Fibroblast of skin of scalp (primary cell): ENCODE measurements around the gene DTWD2. TPM values are rescaled to one million over a fixed set of nuclear protein-coding genes. Genes with fewer than 3 reads are reported as not detected.
"Not testable (repeated sequence)": the region's sequence is repeated elsewhere in the genome, so short reads cannot be mapped to it uniquely, and the experiment has no call there.

Experiments
- DNase-seq: peaks from one replicate; pipeline ENCODE4 v3.0.0-alpha.2; 2013
- polyA plus RNA-seq, 2 experiments: library from polyadenylated mRNA; unstranded; fragments of 120-200 nt; gene quantifications; one replicate each; pipeline ENCODE4 v1.2.1, GENCODE V29; 2013; ENCODE audit not compliant: insufficient read length in 2 of 2

Gene DTWD2, protein sequence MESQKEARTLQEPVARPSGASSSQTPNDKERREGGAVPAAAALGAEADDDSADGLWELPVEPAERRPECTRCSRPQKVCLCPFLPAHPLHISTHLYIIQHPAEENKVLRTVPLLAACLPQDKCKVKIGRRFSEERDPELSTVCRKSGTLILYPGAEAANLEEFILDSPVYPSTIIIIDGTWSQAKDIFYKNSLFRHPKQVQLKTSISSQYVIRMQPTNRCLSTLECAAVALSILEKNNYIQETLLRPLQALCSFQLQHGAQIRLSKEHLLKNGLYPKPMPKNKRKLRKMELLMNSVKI
- 2.5 TPM for polyA plus RNA-seq (2013, experiment 1 of 2; ENCODE audit: insufficient read length)
- polyA plus RNA-seq (2013, experiment 2 of 2; ENCODE audit: insufficient read length): 3.1 TPM

DNA sequence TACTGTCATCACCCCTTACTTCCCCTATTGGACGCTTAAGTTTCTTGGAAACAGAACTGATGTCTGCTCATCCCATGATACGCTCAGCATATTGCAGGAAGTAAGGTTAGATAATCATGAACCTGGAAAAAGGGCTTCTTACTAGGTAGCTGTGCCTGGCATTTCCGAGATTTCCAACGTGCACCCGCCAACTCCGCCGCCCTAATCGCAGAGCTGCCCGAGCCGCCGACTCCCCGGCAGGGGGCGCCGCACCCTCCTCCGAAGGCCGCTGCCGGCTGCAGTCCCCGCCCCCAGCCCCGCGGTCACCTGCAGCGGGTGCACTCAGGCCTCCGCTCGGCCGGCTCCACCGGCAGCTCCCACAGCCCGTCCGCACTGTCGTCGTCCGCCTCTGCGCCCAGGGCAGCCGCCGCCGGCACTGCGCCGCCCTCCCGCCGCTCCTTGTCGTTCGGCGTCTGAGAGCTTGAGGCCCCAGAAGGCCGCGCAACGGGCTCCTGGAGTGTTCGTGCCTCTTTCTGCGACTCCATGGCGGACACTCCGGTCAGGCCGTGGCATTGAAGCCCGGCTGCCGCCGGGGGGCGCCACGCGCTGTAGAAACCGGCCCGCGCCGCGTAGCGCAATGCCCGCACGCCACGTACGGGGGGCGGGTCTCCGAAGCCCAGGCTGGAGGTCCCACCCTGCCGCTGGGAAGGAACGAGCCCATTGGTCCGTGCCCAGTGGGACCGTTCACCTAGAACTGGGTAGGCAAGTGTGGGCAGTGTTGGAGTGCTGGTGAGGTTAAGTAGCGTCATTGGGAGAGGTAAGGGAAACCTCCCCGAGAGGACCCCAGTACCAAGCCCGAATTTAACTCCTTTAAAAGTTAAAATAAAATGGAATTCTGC is at the start of gene DTWD2:
Gene DTWD2 (minus strand): TSS at position 560 of the 878 bp plus-strand sequence. CDS start 36 bp downstream, at position 524.
- DNase-seq: peak; percentile 92

DNA sequence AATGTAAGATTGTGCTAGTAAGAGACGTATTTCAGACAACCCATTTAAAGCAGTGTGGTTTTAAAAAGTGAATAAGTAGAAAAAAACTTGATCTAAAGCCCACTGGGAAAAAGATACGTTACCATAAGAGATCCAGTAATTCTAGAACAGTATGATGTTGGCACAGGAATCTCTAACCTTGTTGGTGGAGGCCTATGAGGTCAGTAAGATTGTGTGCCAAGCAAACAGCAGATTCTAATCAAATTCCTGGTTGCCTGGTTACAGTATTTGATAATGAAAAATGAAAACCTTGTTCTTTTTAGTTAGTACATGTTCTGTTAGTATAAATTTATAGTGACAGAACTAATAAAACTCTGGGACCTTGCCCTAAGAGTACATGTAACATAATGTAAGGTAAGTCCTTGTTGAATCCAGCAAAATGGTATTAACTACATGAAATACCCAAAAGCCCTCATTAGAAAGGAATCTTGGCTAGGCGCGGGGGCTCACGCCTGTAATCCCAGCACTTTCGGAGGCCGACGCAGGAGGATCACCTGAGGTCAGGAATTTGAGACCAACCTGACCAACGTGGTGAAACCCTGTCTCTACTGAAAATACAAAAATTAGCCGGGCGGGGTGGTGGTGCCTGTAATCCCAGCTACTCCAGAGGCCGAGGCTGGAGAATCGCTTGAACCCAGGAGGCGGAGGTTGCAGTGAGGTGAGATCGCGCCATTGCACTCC is 49.3 kb upstream of the DTWD2 start:
- DNase-seq: peak; percentile 23

DNA sequence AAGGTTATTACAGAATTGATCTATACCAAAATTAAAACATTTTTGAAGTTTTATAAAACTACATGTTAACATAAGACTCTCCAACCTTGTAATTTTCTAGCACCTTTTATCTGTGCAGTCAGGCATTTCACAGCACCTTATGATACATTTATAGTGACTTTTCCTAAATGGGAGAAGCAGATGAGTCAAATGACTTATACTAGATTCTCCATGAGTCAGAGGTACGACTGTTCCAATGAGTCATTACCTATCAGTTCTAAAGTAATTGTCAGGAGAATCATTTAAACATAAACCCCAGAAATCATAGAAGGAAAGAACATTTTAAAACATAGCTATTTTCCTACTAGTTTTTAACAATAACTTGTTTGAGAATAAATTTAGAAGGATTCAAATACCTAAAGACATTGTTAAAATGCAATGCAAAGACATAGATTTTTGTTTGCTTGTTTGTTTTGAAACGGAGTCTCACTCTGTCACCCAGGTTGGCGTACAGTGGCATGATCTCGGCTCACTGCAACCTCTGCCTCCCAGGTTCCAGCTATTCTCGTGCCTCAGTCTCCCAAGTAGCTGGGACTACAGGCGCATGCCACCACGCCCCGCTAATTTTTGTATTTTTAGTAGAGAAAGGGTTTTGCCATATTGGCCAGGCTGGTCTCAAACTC is 47.9 kb upstream of the DTWD2 start:
- DNase-seq: peak; percentile 50

DNA sequence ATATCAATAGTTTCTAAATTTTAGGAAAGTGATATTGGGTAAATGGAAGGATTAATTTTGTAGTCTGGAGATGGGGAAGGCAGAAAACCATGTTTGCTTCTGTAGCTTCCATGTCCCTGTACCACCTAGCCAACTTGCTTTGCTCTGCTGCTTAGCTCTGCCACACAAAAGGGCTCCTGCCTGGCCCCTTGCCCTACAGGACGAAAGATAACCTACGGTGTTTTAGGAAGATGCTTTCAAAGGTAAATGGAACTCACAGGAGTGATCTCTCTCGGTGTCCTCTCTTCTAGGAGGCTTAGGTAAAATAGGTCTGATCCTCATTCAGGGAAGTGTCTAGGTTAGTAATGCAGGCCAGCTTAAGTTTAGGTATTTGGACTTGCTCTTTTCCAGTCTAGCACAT is 44.8 kb upstream of the DTWD2 start:
- no peak for DNase-seq

DNA sequence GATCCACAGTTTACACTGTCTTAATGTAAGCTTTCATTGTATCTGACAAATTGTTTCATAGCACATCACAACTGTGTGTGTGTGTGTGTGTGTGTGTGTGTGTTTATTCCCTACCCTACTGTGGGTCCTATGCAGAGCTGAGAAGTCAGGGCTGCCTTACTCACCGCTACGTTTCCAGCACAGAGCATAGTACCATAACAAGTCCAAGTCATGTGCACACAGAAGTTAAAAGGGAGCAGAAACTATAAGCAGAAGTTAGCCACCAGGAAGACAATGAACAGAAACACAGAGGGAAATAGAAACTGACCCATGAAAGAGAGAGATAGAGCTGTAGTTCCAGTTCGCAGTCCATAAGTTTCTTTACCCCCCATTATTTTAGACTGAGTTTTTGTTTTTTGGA is 44.3 kb upstream of the DTWD2 start:
- DNase-seq: no peak

DNA sequence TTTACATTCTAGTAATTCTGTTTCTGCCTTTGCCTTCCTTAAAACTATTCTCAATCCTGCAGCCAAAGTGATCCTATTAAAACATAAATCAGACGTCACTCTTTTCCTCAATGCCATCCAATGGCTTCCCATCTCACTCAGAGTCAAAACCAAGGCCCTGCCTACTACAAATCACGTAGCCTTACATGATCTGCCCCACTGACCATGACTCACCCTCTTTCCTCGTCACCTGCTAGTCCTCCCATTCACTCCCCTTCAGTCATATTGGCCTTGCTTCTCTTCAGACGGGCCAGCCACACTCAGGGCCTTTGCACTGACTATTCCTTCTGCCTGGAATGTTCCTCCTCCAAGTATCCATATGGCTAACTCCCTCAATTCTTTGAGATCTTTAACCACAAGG is 43.6 kb upstream of the DTWD2 start:
- DNase-seq: no peak

DNA sequence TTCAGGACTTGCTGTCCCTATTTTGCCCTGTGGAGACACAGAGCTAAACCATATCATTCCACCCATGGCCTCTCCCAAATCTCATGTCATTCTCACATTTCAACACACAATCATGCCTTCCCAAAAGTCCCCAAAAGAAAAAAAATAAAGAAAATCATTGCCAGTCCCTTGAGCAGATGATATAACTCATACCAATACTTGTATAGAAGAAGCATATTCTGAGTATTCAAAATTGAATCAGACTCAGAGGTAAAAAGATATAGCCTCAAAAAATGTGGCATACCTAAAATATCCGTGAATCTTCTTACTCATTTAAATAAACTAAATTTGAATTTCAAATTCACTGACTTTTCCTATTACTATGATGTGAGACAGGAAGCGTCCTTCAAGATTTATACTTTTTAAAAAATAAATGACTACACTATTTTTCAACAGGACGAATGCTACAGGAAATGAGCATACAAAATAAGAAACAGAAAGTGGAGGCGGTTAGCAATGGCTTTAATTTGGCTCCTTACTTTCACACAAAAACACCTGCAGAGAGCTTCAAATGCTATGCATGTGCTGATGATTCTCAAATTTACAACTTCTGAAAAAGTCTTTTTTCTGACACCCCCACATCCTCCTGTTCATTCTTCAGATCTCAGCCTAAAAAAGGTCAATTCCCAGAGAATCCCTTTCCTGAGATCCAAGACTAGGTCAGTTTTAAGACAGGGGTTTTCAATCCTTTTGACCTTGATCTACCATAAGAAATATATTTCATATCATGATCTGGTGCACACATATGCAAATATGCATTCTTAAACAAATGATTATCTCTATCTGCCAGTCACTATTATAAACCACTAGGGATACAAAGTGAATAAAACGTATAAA is 42.9 kb upstream of the DTWD2 start:
- DNase-seq: no peak

DNA sequence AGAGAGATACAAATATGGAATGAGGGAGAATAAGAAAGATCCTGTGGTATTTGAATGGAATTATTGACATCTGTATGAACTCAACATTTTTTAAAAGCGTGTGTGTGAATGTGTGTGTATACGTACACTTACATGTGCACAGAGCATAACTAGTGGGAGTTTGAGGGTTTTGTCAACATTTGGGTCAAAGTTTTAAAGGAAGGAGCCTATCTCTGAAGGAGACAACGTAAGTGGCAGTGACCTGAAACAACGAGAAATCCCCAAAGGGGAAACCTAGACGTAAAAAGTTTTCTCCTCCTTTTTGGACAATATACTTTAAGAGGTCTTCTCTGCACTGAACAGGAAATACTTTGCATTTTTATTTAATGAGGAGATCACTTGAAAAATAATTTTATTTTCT is 40.2 kb upstream of the DTWD2 start:
- peak; percentile 36 for DNase-seq

DNA sequence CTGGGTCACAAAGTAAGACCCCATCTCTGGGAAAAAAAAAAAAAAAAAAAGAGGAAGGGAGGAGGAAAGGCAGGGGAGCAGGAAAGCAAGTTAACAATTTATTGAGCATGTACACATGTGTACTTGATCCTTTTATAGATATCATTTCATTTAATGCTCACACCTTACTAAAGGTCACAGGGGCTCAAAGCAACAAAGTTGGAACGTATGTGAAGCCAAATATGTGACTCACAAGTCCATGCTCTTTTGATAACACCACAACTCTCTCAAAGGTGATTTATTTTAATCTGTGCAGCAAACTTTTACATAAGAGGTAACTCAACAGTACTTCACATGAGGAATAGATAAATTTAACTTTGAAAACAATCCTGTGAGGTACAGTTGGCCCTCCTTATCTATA is 34.4 kb upstream of the DTWD2 start:
- no peak for DNase-seq

DNA sequence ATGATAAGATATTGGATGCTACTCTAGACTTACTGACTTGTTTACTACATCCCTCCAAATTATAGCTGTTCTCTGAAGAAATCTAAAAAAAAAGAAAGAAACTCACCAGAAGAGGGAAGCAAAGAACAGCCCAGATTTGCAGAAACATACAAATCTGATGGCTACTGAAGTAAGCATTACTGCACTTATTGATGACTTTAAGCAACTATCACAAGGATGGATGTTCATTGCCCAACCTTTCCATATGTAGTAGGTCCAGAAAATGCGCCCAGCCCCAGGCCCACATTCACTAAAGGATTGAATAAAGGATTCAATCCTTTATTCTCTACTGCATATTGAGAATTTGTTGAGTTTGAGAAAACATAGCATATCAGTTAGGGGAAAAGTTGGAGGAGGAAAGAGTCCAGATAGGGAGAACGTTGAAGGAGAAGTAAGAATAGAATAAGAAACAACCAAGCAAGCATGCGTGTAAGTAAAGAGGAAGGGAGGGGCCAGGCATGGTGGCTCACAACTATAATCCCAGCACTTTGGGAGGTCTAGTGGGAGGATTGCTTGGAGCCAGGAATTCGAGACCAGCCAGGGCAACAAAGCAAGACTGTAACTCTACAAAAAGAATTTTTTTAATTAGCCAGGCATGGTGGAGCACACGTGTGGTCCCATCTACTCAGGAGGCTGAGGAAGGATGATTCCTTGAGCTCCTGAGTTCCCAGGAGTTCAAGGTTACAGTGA is 33.8 kb upstream of the DTWD2 start:
- peak; percentile 45 for DNase-seq

DNA sequence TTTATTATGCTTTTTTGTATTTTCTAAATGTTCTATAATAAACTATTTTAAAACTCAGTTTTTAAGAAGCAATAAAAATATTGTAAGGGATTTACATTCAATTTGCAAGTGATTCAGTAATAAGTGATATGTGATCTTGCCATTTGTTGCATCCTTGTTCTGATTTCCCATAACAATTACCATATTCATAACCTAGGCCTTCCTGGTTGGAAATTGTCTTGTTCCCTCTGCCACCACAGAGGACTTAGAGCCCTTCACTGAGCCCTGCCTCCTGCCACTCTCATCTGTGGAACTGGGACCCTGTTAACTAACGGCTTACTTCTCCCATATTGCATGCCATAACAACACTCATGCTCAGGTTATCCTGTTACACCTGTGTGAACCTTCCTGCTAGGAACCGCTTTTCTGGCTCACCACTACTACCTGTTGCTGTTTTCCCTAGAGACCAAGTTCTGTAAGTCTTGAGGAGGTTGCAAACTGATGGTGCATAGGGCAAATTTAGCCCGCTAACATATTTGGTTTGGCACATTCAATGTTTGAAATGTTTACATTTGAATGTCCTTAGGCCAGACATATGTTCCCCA is 32.9 kb upstream of the DTWD2 start:
- DNase-seq: no peak

DNA sequence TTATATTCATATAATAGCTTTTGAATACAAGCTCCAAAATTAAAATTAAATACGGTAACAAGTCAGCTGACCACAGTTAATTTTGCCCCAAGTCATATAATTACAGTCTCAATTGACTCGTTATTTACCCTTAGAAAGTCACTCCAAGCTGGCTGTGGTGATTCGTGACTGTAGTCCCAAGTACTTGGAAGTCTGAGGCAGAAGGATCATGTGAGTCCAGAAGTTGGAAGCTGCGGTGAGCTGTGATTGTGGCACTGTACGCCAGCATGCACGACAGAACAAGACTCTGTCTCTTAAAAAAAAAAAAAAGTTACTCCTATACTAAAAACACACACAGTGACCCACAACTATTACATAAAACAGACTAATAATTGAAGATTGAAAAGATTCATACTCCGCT is 31.6 kb upstream of the DTWD2 start:
- no peak for DNase-seq

DNA sequence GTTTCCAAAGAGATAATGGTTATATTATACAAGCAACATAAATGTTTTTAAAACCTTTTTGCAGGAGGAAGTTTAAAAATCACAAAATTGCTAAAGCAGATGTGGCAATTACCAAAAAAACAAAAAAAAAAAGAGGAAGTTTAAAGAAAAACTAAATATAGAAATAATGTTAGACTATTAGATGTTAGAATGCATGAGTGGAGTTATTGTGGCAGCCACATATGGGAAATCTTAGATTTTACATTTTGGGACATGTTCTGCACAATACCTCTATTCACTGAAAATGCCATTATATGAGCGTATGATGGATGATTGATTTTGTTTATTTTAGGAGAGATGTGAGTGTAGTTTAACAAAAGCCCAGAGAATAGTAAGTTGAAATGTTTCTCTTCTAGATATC is 31.2 kb upstream of the DTWD2 start:
- no peak for DNase-seq

DNA sequence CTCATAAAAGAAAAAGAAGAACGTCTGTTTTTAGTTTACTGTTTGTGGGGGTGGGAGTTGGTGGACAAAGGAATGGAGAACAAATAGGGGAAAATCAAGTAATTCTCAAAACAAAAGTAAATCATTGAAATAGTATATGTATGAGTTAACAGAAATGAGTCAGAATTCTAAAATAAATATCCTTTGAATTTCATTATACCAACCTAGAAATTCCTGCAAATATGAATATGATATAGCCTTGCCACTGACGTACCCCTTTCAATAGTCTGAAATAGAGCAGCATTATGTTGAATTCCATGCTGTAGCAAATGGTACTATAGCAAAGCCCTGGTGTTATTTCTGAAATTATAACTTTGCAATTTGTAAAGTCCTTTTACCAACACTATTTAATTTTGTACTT is 29.6 kb upstream of the DTWD2 start:
- peak; percentile 4 for DNase-seq

DNA sequence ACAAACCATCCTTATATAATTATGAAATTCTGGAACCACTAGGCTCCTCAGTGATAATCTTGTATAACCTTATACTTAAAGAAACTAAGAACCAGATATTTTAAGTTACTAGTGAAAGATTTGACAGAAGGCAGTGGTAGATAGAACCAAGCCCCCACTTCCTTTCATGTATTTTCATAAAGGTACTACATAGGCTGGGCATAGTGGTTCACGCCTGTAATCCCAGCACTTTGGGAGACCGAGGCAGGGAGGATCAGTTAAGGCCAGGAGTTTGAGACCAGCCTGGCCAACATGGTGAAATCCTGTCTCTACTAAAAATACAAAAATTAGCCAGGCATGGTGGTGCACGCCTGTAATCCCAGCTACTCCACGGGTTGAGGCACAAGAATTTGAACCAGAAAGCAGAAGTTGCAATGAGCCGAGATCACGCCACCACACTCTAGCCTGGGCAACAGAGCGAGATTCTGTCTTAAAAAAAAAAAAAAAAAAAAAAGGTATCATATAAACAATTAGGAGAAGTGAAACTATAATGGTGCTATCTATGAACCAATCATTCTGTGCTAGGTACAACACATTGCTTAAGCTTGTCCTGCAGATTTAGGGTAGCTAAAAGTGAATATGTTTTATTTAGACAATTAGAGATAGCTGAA is 27.9 kb upstream of the DTWD2 start:
- DNase-seq: no peak

DNA sequence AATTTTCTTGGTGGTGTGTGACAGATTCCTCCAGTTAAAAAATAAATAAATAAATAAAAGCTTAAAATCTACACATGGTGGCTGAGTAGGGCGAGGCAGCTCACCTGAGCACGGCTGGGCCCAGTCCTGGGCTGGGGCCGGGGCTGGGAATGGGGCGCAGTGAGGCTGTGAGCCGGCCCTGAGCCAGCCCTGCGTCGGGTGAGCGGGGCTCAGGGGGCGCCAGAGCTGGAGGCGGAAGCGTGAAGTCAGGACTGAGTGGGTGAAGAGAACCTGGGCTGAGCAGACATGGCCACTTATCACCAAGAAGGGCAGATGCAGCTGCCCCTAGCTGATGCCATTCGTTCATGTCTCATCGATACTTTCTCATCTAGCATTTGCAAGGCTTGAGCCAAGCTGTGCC is 22.8 kb upstream of the DTWD2 start:
- DNase-seq: no peak

DNA sequence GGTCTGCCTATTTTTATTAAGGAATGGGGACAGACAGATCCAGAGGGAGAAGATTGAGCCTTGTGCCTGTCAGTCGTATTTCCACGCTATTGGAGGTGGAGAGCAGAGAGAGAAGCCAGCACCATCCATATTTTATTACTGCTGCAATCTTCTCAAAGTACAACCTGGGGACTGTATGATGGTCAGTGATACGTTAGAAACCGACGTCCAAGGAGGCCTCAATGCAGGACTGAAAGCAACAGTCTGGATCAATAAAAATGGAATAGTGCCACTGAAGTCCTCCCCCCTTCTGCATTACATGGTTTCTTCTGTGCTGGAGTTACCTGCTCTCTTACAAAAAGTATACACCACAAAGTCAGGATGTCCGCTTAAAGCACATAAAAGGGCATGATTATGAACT is 21.9 kb upstream of the DTWD2 start:
- no peak for DNase-seq

DNA sequence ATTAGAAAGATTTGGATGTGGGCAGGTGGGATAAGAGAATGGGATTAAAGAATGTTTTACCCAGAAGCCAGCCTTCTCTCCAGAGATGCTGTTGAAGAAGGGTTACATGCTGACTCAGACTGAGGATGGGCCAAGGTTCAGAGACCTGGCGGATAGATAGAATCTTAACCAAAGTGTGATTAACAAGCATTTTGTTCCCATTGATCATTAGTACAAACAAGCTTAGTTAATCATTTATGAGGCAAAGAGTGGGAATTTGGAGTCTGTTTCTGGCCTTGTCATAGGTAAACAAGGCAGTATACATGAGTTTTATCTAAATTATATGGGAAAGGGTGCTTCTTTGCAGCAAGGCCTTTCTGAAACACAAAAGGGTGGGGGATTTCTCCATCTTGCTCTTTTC is 20.8 kb upstream of the DTWD2 start:
- DNase-seq: no peak

DNA sequence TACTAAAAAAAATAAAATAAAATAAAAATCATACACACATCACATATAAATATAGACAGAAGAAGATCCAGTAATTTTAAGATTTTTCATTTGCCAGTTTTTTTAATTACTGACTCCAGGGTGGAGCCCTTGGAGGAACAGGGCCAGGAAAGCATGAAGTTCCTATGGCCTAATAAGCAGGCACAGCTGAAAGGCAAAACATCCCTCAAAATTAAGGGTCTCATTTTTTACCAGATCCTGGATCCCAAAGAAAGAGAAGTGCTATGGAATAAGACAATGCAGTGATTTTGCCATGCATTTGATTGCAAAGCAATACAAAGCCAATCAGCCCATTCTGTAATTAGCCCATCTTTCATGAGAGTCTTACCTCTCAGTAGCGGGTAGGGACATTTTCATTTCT is 11.3 kb upstream of the DTWD2 start:
- no peak for DNase-seq

DNA sequence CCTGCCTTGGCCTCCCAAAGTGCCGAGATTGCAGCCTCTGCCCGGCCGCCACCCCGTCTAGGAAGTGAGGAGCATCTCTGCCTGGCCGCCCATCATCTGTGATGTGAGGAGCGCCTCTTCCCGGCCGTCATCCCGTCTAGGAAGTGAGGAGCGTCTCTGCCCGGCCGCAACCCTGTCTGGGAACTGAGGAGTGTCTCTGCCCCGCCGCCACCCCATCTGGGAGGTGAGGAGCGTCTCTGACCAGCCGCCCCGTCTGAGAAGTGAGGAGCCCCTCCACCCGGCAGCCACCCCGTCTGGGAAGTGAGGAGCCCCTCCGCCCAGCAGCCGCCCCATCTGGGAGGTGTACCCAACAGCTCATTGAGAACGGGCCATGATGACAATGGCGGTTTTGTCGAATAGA is 10.5 kb upstream of the DTWD2 start:
- not testable (repeated sequence) for DNase-seq
